H9 (cell line): ENCODE data around the gene HSD17B3. TPM values are rescaled to one million over a fixed set of nuclear protein-coding genes. Genes with fewer than 3 reads are reported as not detected.
A peak's percentile ranks its signal among the peaks of the same experiment; 100 is the strongest.

Experiments used
- DNase-seq: peaks from one replicate; pipeline ENCODE4 v3.0.0-alpha.2; 2017
- H2AFZ ChIP-seq: one replicate; pipeline ENCODE4 v1.6.1; 2013; ENCODE audit warnings: mild to moderate bottlenecking, low read length, control low read depth, moderate library complexity
- H2AK5ac ChIP-seq: 2 replicates; pipeline ENCODE4 v1.6.1; 2013; ENCODE audit warnings: low read length, control low read depth, mixed read lengths; ENCODE audit not compliant: insufficient read length
- H2BK120ac ChIP-seq: one replicate; pipeline ENCODE4 v1.6.1; 2013; ENCODE audit warnings: low read depth, mild to moderate bottlenecking, low read length, control low read depth, inconsistent platforms; ENCODE audit not compliant: poor library complexity, severe bottlenecking
- H2BK12ac ChIP-seq: 2 replicates; pipeline ENCODE4 v1.6.1; 2013; ENCODE audit warnings: low read length, control low read depth, mixed read lengths, low read depth; ENCODE audit not compliant: insufficient read length
- H2BK15ac ChIP-seq: 2 replicates; pipeline ENCODE4 v1.6.1; 2013; ENCODE audit warnings: low read depth, low read length, control low read depth
- H2BK20ac ChIP-seq: one replicate; pipeline ENCODE4 v1.6.1; 2013; ENCODE audit warnings: low read depth, mild to moderate bottlenecking, low read length, control low read depth, inconsistent platforms; ENCODE audit not compliant: poor library complexity, severe bottlenecking
- H2BK5ac ChIP-seq: 2 replicates; pipeline ENCODE4 v1.6.1; 2013; ENCODE audit warnings: low read length, control low read depth, mixed read lengths; ENCODE audit not compliant: insufficient read length
- H3K14ac ChIP-seq: 2 replicates; pipeline ENCODE4 v1.6.1; 2013; ENCODE audit warnings: low read length, control low read depth; ENCODE audit not compliant: insufficient read depth
- H3K18ac ChIP-seq: 2 replicates; pipeline ENCODE4 v1.6.1; 2013; ENCODE audit warnings: low read depth, mild to moderate bottlenecking, mixed read lengths, low read length, control low read depth; ENCODE audit not compliant: insufficient read length
- H3K23ac ChIP-seq: 2 replicates; pipeline ENCODE4 v1.6.1; 2013; ENCODE audit warnings: low read length, control low read depth, mixed read lengths, low read depth; ENCODE audit not compliant: insufficient read length
- H3K23me2 ChIP-seq: 2 replicates; pipeline ENCODE4 v1.6.1; 2013; ENCODE audit warnings: low read depth, mild to moderate bottlenecking, mixed read lengths, low read length, control low read depth; ENCODE audit not compliant: insufficient read length, poor library complexity, severe bottlenecking
- H3K27ac ChIP-seq: 2 replicates; pipeline ENCODE4 v1.5.1; 2013; ENCODE audit warnings: low read length, control low read depth, mixed read lengths, low read depth; ENCODE audit not compliant: insufficient read length
- H3K27me3 ChIP-seq: 2 replicates; pipeline ENCODE4 v1.6.1; 2013; ENCODE audit warnings: low read length, control low read depth, inconsistent platforms; ENCODE audit not compliant: insufficient read depth
- H3K4ac ChIP-seq: 2 replicates; pipeline ENCODE4 v1.6.1; 2013; ENCODE audit warnings: low read depth, mild to moderate bottlenecking, control low read depth, inconsistent platforms, low read length, moderate library complexity
- H3K4me1 ChIP-seq: 2 replicates; pipeline ENCODE4 v1.6.1; 2013; ENCODE audit warnings: low read length, control low read depth, inconsistent platforms; ENCODE audit not compliant: insufficient read depth
- H3K4me2 ChIP-seq: 2 replicates; pipeline ENCODE4 v1.6.1; 2013; ENCODE audit warnings: low read length, control low read depth, mixed read lengths; ENCODE audit not compliant: insufficient read length, insufficient read depth
- H3K56ac ChIP-seq: 2 replicates; pipeline ENCODE4 v1.6.1; 2013; ENCODE audit warnings: low read depth, mild to moderate bottlenecking, mixed read lengths, low read length, control low read depth; ENCODE audit not compliant: insufficient read length
- H3K79me1 ChIP-seq: 2 replicates; pipeline ENCODE4 v1.6.1; 2013; ENCODE audit warnings: low read depth, mild to moderate bottlenecking, moderate library complexity, low read length, control low read depth, inconsistent platforms; ENCODE audit not compliant: insufficient read depth, poor library complexity, severe bottlenecking
- H3K79me2 ChIP-seq: 2 replicates; pipeline ENCODE4 v1.6.1; 2013; ENCODE audit warnings: low read length, control low read depth, inconsistent platforms; ENCODE audit not compliant: insufficient read depth
- H3K9ac ChIP-seq: 2 replicates; pipeline ENCODE4 v1.6.1; 2013; ENCODE audit warnings: low read length, control low read depth, mixed read lengths; ENCODE audit not compliant: insufficient read length; ENCODE audit errors: extremely low read depth
- H3K9me3 ChIP-seq: one replicate; pipeline ENCODE4 v1.6.1; 2013; ENCODE audit warnings: low read depth, low read length, inconsistent platforms; ENCODE audit not compliant: control insufficient read depth
- H3T11ph ChIP-seq: one replicate; pipeline ENCODE4 v1.6.1; 2013; ENCODE audit warnings: mild to moderate bottlenecking, low read length, control low read depth, inconsistent platforms
- H4K20me1 ChIP-seq: one replicate; pipeline ENCODE4 v1.6.1; 2013; ENCODE audit not compliant: control insufficient read depth, insufficient read length, insufficient read depth
- H4K5ac ChIP-seq: 2 replicates; pipeline ENCODE4 v1.6.1; 2013; ENCODE audit warnings: low read depth, mild to moderate bottlenecking, mixed read lengths, low read length, control low read depth; ENCODE audit not compliant: insufficient read length
- H4K8ac ChIP-seq: replicated peaks from 2 replicates; pipeline ENCODE4 v1.6.1; 2013; ENCODE audit warnings: low read length, control low read depth, mixed read lengths, low read depth; ENCODE audit not compliant: insufficient read length
- H4K91ac ChIP-seq: 2 replicates; pipeline ENCODE4 v1.6.1; 2013; ENCODE audit warnings: low read depth, mild to moderate bottlenecking, moderate library complexity, mixed read lengths, low read length, control low read depth; ENCODE audit not compliant: insufficient read length
- H3K27ac Mint-ChIP-seq, 3 experiments: 2 replicates in 2 of 3; 3 replicates in 1 of 3; pipeline ENCODE4 v1.8.0; 2020 to 2021; ENCODE audit warnings: mixed read lengths in 3 of 3, mild to moderate bottlenecking in 1 of 3, moderate library complexity in 1 of 3
- H3K27me3 Mint-ChIP-seq: 2 replicates; pipeline ENCODE4 v1.8.0; 2021; ENCODE audit warnings: low read depth, mild to moderate bottlenecking, moderate library complexity, mixed read lengths
- H3K36me3 Mint-ChIP-seq, 3 experiments: 2 replicates in 2 of 3; 3 replicates in 1 of 3; pipeline ENCODE4 v1.8.0; 2020 to 2021; ENCODE audit warnings: low read depth in 3 of 3, mixed read lengths in 3 of 3; ENCODE audit not compliant: insufficient read depth in 1 of 3
- H3K4me1 Mint-ChIP-seq, 2 experiments: 2 replicates each; pipeline ENCODE4 v1.8.0; 2020; ENCODE audit warnings: mixed read lengths in 2 of 2
- H3K4me3 Mint-ChIP-seq, 2 experiments: 2 replicates in 1 of 2; 3 replicates in 1 of 2; pipeline ENCODE4 v1.8.0; 2020 to 2021; ENCODE audit warnings: mild to moderate bottlenecking in 2 of 2, mixed read lengths in 2 of 2, moderate library complexity in 1 of 2
- H3K9me3 Mint-ChIP-seq, 2 experiments: 2 replicates in 1 of 2; 3 replicates in 1 of 2; pipeline ENCODE4 v1.8.0; 2020; ENCODE audit warnings: mild to moderate bottlenecking in 2 of 2, mixed read lengths in 2 of 2, moderate library complexity in 1 of 2
- CTCF ChIP-seq: fragments of 200-600 bp; sonication (generic); conservative IDR thresholded peaks from 3 replicates; pipeline ENCODE4 v1.8.0; 2021; ENCODE audit warnings: antibody characterized with exemption, mild to moderate bottlenecking
- WGBS: extraction: QIAGEN DNeasy Blood & Tissue Kit; methylation state at CpG from one replicate; pipeline ENCODE4 v1.1.7; 2013; ENCODE audit warnings: missing lambda C conversion rate, low lambda C conversion rate, mixed read lengths; ENCODE audit not compliant: insufficient read length; ENCODE audit errors: extremely low coverage; 5-methylcytosine and 5-hydroxymethylcytosine counted together
- total RNA-seq: library from RNA; stranded (reverse); gene quantifications from 2 replicates; pipeline ENCODE4 v1.2.1, GENCODE V29; 2021

HSD17B3 gene
- total RNA-seq, 1 experiment from 2014 or later, result not detected

DNA sequence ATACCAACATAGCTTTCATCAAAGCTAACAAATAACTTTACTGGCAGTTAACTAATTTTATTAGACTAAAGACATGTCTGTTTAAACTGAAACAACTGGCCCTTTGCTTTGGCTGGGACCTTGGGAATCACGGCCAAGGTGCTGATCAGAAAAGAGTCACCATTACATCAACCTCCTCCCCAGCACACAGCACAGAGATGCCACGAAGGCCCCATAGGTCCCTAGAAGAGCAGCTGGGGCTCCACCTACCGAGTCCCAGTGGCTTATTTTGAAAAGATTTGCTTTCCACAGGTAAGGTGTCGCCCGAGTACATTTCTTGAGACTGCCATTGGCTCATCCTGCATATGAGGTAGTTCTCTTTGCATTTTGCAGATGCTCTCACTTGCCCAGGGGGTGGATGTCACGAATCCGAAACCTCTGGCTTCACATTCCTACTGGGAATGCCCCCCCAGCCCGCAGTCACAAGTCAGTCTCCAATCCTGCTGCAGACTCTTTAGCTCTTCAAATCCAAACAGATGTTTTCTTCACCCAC lies 18.8 kb upstream of the HSD17B3 start:
- Histone ChIP-seq H3K23ac (no peak overlapping the region), H4K20me1 (no peaks in the 10 kb centered on the region), H3K27ac (no peak overlapping the region), H3K79me1 (no peaks in the 10 kb centered on the region), H2AK5ac (no peak overlapping the region), H3K23me2 (no peaks in the 10 kb centered on the region), H3T11ph (no peak overlapping the region), H3K27me3 (no peaks in the 10 kb centered on the region), H2BK5ac (no peak overlapping the region), H3K4me2 (no peak overlapping the region), H2AFZ (no peak overlapping the region), H3K4me1 (no peaks in the 10 kb centered on the region; the same call in 1 of the 2 replicates), H3K4ac (no peak overlapping the region), H4K5ac (no peak overlapping the region), H3K56ac (no peak overlapping the region), H2BK120ac (no peak overlapping the region), H2BK20ac (no peak overlapping the region), H3K14ac (no peak overlapping the region), H3K9me3 (no peaks in the 10 kb centered on the region), H3K18ac (no peak overlapping the region), H4K8ac (no peak overlapping the region), H3K9ac (no peak overlapping the region), H3K79me2 (no peaks in the 10 kb centered on the region), H2BK12ac (no peak overlapping the region), H4K91ac (no peak overlapping the region), H2BK15ac (no peak overlapping the region)
- WGBS, result no CpG with 5 or more reads among the region's 8 CpGs
- H3K9me3 Mint-ChIP-seq, result no peaks in the 10 kb centered on the region
- H3K4me1 Mint-ChIP-seq, result peaks cover 18 to 21% of the 10 kb centered on the region in 2 experiments
- H3K27ac Mint-ChIP-seq, result peak overlapping the region in 2 of 3 experiments; percentile 47 to 60; a peak in 2 of 7 replicates
- no peaks in the 10 kb centered on the region for H3K27me3 Mint-ChIP-seq
- H3K4me3 Mint-ChIP-seq, result no peak overlapping the region
- peak; percentile 44 for DNase-seq
- no peaks in the 10 kb centered on the region; a peak in 2 of 7 replicates for H3K36me3 Mint-ChIP-seq
- TF ChIP-seq CTCF, result no peak
